ENCODE data around the gene PLEKHH1.

DNA sequence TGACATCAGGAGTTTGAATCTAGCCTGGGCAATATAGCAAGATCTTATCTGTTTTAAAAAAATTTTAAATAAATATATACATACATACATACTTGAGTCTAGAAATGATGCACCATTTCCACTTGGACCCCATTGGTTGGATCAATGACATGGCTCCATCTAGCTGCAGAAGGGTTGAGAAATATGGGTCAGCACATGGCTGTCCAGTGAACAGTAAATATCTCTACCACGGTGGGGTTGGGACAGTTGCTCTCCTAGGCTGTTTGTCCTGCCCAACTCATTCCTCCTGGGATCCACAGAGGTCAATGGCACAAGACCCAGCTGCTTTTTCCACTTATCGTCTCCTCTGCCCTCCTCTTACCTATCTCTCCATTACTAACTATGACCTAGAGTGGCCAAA lies 23.6 kb downstream of the PLEKHH1 start:
- TF ChIP-seq, protein P1, sequence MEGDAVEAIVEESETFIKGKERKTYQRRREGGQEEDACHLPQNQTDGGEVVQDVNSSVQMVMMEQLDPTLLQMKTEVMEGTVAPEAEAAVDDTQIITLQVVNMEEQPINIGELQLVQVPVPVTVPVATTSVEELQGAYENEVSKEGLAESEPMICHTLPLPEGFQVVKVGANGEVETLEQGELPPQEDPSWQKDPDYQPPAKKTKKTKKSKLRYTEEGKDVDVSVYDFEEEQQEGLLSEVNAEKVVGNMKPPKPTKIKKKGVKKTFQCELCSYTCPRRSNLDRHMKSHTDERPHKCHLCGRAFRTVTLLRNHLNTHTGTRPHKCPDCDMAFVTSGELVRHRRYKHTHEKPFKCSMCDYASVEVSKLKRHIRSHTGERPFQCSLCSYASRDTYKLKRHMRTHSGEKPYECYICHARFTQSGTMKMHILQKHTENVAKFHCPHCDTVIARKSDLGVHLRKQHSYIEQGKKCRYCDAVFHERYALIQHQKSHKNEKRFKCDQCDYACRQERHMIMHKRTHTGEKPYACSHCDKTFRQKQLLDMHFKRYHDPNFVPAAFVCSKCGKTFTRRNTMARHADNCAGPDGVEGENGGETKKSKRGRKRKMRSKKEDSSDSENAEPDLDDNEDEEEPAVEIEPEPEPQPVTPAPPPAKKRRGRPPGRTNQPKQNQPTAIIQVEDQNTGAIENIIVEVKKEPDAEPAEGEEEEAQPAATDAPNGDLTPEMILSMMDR (IDR thresholded peaks at IDR 0.05) = no peak
- TF ChIP-seq POLR2AphosphoS5 (IDR thresholded peaks at IDR 0.05) = no peak
- no peak for TF ChIP-seq POLR2A (IDR thresholded peaks at IDR 0.05)
- TF ChIP-seq EP300 (IDR thresholded peaks at IDR 0.05) = no peak
